ENCODE data around the gene RCSD1. TPM values are rescaled to one million over a fixed set of nuclear protein-coding genes. Genes with fewer than 3 reads are reported as not detected.

Gene RCSD1
- total RNA-seq, 1 experiment from 2014 or later: not detected

DNA sequence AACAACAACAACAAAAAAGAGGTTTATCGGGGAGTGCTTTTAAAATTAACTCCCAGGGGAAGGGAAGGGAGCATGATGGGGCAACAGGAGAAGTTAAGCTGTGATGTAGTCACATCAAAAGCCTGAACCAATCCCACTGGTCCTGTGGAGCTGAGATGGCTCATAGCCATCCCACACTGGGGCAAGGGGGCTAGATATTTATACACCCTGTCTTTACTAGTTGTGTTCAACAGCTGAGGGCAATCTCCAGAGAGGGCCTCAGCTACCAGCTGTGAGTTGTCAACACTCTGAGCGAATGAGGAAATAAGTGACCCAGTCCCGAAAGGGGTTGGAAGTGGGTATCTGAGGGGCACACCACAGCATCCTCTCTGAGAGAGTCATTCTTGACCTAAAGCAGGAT lies 45.5 kb upstream of the RCSD1 start:
- intact Hi-C loops (cut with micrococcal nuclease; ENCODE audit: unreplicated experiment): no loop called here
- Histone ChIP-seq H3K4me3 (ENCODE audit: low read depth, low read length, poor library complexity, severe bottlenecking) (no peak overlapping the region), H3K9me3 (ENCODE audit: low read depth, low read length, poor library complexity, severe bottlenecking) (no peaks in the 10 kb centered on the region), H3K27ac (ENCODE audit: low read depth, low read length, poor library complexity, severe bottlenecking) (no peak overlapping the region), H3K36me3 (ENCODE audit: insufficient read depth, low read length, poor library complexity, severe bottlenecking) (no peaks in the 10 kb centered on the region), H3K4me1 (ENCODE audit: insufficient read depth, low read length, poor library complexity, severe bottlenecking) (no peaks in the 10 kb centered on the region), H3K27me3 (replicated peaks; ENCODE audit: insufficient read depth, low read depth, low read length, poor library complexity) (peaks cover 2% of the 10 kb centered on the region)
- POLR2A ChIA-PET (ENCODE audit: low non-redundant PET): interaction anchor here (0.7 kb wide), 1 partner anchor 157 kb away, joined by 6 read pairs; no protein-coding TSS in a partner anchor
- no peak for DNase-seq (ENCODE audit: low spot score)
- TF ChIP-seq CTCF (conservative IDR thresholded peaks at IDR 0.05; ENCODE audit: low read depth, low read length) (no peak), EZH2 (IDR thresholded peaks at IDR 0.05; ENCODE audit: borderline replicate concordance, low read depth, low read length, poor library complexity, severe bottlenecking) (no peak)
- CTCF ChIA-PET: no interaction called here
- BruUV-seq (replicated peaks): no TSS peak

DNA sequence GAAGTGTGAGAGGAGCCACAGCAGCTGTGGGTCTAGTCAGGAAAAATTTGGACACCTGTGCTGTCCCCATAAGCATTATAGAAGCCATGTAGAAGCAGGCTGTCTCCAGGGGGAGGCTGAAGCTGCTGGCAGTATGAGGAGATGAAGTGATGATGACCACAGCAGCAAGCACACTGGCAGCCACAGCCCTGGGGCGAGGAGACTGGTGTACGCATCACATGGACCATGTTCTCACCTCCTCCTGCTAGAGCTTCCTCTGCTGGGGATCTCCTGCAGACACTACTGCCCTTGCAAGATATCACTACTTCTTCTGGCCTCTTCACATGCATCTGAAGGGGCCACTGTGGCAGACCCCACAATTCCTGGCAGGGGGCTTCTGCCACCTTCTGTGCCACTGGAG lies 42.7 kb upstream of the RCSD1 start:
- no peaks in the 10 kb centered on the region for H3K27me3 ChIP-seq (replicated peaks; ENCODE audit: insufficient read depth, low read depth, low read length, poor library complexity)
- DNase-seq (ENCODE audit: low spot score): no peak
- H3K4me3 ChIP-seq (ENCODE audit: low read depth, low read length, poor library complexity, severe bottlenecking): no peak overlapping the region
- TF ChIP-seq CTCF (conservative IDR thresholded peaks at IDR 0.05; ENCODE audit: low read depth, low read length): no peak
- TF ChIP-seq EZH2 (IDR thresholded peaks at IDR 0.05; ENCODE audit: borderline replicate concordance, low read depth, low read length, poor library complexity, severe bottlenecking): no peak
- CTCF ChIA-PET: no interaction called here
- no peaks in the 10 kb centered on the region for H3K4me1 ChIP-seq (ENCODE audit: insufficient read depth, low read length, poor library complexity, severe bottlenecking)
- intact Hi-C loops (cut with micrococcal nuclease; ENCODE audit: unreplicated experiment): no loop called here
- POLR2A ChIA-PET (ENCODE audit: low non-redundant PET): interaction anchor here (0.6 kb wide), 1 partner anchor 711 kb away, joined by 5 read pairs; the partner anchor contains the start of gene TADA1
- no TSS peak for BruUV-seq (replicated peaks)
- no peaks in the 10 kb centered on the region for H3K36me3 ChIP-seq (ENCODE audit: insufficient read depth, low read length, poor library complexity, severe bottlenecking)
- H3K9me3 ChIP-seq (ENCODE audit: low read depth, low read length, poor library complexity, severe bottlenecking): no peaks in the 10 kb centered on the region
- H3K27ac ChIP-seq (ENCODE audit: low read depth, low read length, poor library complexity, severe bottlenecking): no peak overlapping the region

DNA sequence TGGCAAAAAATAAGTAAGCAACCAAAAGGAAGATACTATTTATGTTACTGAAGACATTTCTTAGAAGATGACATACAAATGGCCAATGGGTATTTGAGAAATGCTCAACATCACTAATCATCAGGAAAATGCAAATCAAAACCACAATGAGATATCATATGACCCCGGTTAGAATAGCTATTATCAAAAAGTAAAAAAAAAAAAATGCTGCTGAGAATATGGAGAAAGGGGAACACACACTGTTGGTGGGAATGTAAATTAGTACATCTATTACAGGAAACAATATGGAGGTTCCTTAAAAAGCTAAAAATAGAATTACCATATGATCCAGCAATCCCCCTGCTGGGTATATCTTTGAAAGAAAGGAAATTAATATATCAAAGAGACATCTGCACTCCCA lies 42.2 kb upstream of the RCSD1 start:
- Histone ChIP-seq H3K27ac (ENCODE audit: low read depth, low read length, poor library complexity, severe bottlenecking) (no peak overlapping the region), H3K4me1 (ENCODE audit: insufficient read depth, low read length, poor library complexity, severe bottlenecking) (no peaks in the 10 kb centered on the region), H3K36me3 (ENCODE audit: insufficient read depth, low read length, poor library complexity, severe bottlenecking) (no peaks in the 10 kb centered on the region), H3K27me3 (replicated peaks; ENCODE audit: insufficient read depth, low read depth, low read length, poor library complexity) (no peaks in the 10 kb centered on the region), H3K4me3 (ENCODE audit: low read depth, low read length, poor library complexity, severe bottlenecking) (no peak overlapping the region), H3K9me3 (ENCODE audit: low read depth, low read length, poor library complexity, severe bottlenecking) (no peaks in the 10 kb centered on the region)
- intact Hi-C loops (cut with micrococcal nuclease; ENCODE audit: unreplicated experiment): no loop called here
- ChIA-PET CTCF (no interaction called here), POLR2A (ENCODE audit: low non-redundant PET) (interaction anchor here (0.6 to 0.7 kb wide), 2 partner anchors 20 to 712 kb away, joined by 5 to 6 read pairs; partner anchors contain the start of gene TADA1)
- BruUV-seq (replicated peaks): no TSS peak
- no peak for DNase-seq (ENCODE audit: low spot score)
- TF ChIP-seq EZH2 (IDR thresholded peaks at IDR 0.05; ENCODE audit: borderline replicate concordance, low read depth, low read length, poor library complexity, severe bottlenecking) (no peak), CTCF (conservative IDR thresholded peaks at IDR 0.05; ENCODE audit: low read depth, low read length) (no peak)

Measured in A673 (cell line).